Mesenteric fat pad (tissue), 1 donor: Measurements from ENCODE around the gene NUP50. TPM values are rescaled to one million over a fixed set of nuclear protein-coding genes. Genes with fewer than 3 reads are reported as not detected.

ENCODE experiments used
- DNase-seq: peaks from one replicate; pipeline ENCODE4 v3.0.0-alpha.2; 2020; ENCODE audit warnings: low spot score
- total RNA-seq: library from RNA; stranded (reverse); fragmentation: NEBNext Ultra II Directional; extraction: Animal tissue kit (Norgen Biotek cat#: 25700); gene quantifications from one replicate; pipeline ENCODE4 v1.2.1, GENCODE V29; 2021
- donor health status: DM: yes; HTN: yes; CAD: no.

NUP50 gene
- total RNA-seq, 1 donor from 2014 or later, result 58.0 TPM

DNA sequence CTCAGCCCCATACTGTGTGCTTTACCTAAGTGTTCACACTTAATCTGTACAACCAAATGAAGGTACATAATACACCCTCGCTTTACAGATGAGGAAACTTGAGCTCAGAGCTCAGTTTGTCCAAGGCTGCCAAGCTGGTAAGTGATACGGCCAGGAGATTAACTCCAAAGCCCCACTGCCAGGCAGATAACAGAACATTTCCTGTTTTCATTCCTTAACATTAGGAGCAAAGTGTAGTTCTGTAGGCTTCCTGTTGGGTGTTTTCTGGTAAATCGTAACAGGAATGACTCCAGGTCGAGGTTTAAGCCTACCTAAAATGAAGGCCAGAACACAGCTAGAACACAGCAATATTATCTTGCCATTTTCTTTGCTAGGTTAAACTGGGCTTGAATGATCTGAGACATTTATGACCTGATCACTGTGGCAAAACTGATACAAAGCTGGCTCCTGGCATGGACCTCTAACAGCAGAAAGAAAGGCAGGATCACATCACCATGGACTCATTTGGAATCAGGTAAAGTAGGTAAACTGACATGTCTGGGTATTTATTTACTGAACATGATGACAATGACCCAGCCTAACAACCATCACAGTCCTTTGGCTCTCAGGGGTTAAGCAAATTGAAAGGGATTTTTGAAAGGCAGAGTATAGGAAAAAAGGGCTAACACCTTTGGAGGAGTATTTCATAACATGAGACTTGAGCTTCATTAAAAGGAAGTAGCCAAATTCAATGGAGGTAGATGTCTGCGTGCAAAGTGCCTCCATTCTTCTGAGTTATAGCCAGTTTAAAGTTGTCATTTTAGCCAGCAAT, 3.9 kb upstream of the NUP50 start:
- no peak for DNase-seq

DNA sequence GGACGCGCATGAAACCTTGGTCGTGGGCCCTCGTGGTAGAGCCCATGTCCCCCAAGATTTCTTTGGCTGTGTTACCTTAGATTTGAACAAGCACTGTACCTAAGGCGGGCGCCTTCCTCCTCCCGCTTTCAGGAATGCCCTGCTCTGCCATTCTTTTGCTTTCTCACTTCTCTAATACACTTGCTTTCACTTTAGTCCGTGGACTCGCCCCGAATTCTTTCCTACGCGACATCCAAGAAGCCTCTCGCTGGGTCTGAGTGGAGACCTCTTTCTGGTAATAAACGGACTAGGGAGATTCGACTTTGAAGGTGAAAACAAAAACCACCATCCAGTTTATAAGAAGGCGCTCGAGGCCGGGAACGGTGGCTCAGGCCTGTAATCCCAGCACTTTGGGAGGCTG, 1.2 kb upstream of the NUP50 start:
- no peak for DNase-seq

DNA sequence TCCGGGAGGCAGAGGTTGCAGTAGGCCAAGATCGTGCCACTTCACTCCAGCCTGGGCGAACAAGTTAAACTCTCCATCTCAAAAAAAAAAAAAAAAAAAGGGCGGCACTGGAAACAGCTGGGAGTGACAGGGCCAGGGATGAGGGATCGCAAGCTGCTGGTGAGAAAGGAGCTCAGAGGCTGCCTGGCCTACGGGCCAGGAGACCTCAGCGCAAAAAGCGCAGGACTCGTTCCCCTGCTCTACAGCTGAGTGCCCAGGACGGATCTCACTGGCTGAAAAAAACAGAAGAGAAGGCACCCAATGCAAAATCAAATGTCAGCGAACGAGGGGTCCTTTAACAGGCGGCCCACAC, 650 bp upstream of the NUP50 start:
- no peak for DNase-seq

DNA sequence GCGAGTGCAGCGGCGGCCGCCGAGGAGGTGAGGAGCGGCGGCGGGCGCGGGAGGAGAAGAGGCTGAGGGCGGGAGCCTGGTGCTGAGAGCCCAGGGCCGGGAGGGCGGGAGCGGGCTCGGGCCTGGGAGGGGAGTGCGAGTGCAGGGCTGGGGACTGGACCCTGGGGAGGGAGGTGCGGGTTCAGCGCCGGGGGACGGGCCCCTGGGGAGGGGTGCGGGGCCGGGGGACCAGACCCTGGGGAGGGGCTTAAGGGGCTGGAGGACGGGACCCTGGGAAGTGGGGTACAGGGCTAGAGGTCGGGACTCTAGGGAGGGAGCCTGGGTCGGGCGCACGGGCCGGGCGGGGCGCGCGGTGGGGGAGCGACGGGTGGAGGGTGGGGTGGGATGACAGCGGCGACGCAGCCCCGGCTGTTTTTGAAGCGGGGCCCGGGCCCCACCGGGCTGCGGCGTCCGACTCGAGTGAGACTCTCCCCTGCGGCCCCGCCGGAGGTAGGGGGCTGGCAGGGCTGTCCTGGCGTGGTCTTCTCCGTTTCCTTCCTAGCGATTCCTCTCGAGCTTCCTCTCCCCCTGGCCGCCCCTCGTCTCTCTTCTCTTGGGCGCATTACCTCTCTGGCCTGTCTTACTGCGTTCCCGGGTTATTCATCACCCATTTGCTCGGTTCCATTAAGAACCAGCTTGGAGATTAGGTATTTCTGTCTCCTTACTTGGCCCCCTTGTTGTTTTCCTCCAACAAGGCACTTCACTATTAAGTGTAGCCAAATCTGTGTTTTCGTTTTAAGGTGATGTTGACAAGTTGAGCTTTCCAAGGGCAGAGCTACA, 754 bp downstream of the NUP50 start:
- DNase-seq, result peak; percentile 90

DNA sequence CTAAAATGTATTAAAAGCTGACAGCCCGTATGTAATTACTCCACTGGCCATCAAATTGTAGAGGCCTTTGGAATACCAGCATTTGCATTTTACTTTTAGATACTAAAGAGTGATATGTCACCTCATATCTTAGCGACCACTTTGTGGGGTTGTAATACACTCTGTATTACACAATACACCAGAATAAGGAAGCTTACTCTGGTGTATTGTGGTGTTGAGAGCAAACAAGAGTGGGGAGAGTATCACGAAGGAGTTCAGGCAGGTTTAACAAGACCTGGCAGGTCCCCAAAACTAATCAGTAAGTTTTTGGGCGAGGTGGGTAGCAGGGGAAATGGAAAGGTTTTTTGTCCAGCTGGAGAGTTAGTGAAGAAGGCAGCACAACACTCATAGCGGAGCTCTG, 3.2 kb downstream of the NUP50 start:
- no peak for DNase-seq

DNA sequence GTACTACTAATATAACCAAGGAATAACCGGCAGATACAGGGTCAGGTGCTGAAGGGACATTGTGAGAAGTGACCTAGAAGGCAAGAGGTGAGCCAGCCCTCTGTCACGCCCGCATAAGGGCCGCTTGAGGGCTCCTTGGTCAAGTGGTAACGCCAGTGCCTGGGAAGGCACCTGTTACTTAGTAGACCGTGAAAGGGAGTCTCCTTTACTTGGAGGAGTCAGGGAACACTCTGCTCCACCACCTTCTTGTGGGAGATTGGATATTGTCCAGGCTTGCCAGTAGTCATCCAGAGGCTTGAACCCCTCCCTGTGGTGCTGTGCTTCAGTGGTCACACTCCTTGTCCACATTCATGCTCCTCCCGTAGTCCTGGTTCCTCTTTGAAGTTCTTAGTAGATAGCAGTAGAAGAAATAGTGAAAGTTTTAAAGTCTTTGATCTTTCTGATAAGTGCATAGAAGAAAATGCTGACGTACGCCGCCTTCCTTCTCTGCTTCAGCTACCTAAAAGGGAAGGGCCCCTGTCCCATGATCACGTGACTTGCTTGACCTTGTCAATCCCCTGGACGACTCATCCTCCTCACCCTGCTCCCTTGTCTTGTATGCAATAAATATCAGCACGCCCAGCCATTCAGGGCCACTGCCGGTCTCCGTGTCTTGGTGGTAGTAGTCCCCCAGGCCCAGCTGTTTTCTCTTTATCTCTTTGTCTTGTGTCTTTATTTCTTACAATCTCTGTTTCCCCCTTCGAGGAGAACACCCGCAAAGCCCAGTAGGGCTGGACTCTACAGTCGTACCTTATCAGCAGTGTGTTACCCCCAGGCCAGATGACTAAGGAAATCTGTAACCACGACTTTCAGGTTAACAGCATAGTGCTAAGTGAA, 6.1 kb downstream of the NUP50 start:
- DNase-seq, result no peak

DNA sequence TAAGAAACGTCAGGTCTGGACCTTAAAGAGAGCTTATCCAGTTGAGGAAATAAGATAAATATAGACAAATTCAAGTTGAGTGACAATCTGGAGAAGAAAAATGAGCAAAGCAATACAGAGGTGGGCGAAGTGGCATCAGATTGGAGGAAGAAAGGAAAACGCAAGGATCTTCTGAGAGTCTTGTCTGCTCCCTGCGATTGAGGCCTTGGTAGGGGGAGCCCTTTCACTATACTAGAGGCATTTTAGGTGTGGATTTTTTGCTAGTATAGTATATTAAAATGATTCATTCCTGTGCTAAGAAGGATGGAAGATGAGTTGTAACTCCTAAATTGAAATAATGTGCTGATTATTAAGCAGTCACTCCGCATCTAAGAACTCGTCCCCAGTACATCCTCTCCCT, 8.1 kb downstream of the NUP50 start:
- no peak for DNase-seq

DNA sequence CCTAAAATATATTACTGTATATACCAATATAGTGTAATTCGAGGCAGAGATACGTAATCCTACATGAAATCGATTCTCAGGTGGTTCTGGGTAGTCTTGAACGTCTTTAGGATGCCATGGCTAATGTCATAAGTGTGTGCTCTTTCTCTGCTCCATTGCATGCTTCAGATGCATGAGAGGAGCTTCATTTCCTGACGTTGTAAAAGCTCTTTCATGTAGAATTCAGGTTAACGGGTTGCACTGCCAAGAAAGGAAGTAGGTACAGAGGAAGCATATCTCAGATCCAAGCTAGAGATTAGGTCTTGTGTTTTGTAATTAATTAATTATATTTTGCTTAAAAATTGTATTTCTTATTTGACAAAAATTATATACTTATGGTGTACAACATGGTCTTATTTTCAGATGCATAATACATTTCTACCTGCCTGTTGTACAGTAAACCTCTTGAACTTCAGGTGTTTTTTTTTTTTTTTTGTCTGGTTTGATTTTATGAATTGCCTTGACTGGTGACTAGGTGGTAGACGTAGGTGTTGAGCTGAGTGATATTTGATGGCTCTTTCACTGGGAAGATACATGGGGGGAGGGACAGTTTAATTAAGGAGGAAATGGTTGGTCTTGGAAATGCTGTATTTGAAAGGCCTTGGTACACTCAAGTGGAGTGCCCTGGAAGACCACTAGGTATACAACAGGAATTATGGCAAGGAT, 9.3 kb downstream of the NUP50 start:
- DNase-seq, result no peak

DNA sequence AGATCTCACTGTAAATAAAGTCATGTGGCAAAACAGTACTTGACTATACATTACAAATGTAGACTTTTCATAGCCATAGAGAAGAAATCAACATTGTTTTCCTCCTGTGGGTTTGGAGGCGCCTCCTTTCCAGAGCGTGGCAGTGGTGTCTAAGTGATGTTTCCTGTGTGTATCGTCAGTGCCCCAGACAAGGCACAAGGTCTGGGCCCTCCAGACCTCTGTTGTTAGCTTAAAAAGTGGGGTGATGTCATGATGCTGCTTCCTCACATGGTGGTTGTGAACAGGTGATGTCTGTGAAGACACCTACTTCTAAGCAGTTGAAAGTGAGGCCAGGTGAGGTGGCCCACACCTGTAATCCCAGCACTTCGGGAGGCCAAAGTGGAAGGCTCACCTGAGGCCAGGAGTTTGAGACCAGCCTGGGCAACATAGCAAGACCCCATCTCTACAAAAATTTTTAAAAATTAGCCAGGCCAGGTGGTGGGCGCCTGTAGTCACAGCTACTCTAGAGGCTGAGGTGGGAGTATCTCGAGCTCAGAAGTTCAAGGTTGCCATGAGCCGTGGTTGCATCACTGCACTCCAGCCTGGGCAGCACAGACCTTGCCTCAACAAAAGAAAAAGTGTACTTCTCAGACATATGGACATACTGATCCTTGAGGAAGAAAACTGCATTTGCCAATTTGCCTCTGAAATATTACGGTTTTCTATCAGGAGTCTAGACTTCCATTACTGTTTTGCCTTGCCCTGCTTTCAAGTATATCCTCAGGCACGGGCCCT, 15.7 kb downstream of the NUP50 start:
- no peak for DNase-seq

DNA sequence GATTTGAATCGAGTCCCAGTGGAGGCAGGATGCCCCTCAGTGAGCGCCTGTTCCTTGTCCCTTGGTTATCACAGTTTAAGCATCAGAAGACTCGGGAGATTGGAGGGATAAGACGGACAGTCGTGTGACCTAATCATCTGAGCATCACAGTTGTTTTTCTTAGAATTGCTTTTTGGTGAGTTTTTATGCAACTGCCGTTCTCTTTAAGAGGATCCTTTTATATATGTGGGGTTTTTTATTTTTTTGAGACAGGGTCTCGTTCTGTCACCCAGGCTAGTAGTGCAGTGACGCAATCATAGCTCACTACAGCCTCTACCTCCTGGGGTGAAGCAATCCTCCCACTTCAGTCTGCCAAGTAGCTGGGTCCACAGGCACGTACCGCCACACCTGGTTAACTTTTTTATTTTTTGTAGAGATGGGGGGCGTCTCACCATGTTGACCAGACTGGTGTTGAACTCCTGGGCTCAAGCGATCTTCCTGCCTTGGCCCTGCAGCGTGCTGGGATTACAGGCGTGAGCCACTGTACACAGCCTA, 16.5 kb downstream of the NUP50 start:
- no peak for DNase-seq

DNA sequence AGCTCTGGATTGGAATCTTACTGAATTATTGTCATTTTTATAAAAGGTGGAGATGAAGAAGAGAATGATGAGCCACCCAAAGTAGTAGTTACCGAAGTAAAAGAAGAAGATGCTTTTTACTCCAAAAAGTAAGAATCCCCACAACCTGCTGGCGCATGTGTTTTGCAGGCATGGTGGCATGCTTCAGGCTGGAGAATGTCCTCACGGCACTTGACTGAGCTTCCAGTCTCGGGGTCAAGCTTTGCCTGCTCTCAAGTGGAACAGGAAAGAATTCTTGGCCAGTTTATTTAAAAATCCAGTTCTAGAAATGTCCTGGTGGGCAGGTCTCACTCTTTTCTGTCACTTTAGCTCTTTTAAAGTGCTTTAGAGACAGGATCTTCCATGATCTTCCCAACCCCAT, 17.5 kb downstream of the NUP50 start:
- no peak for DNase-seq

DNA sequence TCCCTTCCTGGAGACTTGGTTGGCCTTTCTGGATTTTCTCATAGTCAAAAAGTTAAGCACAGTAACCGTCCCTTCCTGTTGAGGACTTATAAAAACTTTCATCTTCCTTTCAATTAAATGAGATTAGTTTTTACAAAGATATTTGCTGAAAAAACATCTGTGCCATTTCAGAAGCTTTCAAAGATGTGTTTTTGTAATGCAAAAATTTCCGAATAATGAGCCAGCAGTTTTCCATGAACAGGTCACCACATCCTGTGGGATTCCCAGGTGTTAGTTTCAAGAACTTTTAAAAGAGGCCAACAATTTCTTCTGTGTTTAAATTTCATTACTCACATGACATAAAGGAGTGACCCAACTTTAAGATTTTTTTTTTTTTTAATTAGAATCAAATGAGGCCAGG, 18.0 kb downstream of the NUP50 start:
- no peak for DNase-seq

DNA sequence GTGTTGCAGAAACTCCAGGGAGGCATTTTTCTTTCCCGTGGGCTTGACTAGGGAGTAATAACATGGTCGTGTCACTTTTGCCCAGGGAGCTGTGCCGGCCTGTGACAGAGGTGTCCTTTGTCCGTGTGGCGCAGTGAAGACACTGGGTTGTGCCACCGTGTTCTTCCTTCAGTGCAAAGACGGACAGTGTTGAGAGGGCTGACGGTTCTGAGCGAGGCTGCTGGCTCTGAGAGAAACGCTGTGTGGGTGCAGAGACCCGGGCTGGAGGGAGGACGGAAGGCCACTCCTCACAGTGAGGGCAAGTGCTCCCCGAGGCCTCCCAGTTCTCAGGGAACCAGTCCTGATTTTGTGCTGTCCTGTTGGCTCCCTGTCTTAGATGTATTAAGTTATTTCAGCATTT, 20.2 kb downstream of the NUP50 start:
- DNase-seq, result no peak

DNA sequence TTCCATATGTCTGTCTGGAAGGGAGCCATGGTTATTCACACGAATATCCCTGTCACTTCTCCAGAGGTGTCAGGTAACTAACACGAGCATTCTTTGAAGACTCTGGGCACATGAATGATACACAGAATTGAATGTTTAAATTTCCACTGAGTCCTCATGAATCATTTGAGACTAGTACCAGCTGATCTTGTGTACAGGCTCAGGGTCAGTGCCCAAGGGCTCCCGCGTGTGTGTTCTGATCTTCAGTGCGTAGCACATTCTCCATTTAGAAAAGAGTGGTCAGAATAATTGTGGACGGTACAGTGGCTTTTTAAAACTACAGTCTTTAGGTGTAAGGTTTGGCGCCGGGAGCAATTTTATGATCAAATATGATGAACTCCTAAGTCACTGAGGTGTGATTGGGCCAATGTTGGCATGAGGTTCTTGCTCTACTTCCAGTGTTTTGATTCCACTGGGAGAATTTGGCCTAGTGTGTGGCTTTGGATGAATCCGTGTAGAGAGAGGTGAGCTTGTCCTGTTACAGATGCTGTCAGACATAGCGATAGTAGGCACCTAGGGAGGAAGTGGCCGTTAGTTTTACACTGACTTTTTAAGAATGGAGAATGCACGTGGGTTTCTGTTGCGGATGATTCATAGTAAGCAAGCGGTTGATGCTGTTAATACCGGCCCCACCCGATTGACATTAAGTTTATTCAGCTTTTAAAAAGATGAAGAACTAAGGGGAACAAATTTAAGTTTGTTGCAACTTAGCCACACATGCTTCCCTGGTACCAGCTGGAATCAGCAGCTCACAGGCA, 22.2 kb downstream of the NUP50 start:
- DNase-seq, result no peak

DNA sequence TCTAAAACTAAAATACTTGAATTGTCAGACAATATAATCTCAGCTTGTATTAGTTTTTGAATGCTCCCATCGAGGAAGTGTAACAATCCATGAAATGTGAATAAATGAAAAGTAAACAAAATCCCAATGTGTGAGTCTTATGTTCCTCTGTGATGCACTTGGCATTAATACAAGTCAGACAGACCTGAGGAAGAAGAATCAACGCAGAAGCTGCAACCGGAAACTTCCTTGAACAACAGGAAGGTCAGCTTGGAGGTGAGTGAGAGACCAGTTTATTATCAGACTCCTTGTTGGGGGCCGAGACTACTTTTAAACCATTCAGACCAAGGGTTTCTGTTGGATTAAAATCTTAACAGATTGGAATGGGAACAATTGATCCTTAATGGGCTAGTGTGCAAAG, 24.2 kb downstream of the NUP50 start:
- DNase-seq, result no peak

DNA sequence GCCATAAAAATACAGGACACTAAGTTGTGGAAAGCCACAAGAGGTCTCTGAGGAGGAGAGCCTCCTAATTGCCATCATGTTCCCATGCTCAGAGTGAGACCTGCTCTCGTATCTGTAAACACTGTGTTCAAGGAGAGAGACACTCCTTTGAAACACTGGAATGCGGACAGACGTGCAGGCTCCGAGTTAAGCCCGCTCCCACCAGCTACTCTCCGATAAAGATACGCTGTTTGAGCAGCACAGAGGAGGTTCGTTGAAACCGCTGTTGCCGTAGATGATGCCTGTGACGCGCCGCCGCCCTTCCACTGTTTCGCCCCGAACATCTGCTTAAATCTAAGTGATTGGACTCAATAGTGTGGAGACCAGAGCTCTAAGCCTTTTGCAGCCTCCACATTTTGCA, 25.1 kb downstream of the NUP50 start:
- no peak for DNase-seq

DNA sequence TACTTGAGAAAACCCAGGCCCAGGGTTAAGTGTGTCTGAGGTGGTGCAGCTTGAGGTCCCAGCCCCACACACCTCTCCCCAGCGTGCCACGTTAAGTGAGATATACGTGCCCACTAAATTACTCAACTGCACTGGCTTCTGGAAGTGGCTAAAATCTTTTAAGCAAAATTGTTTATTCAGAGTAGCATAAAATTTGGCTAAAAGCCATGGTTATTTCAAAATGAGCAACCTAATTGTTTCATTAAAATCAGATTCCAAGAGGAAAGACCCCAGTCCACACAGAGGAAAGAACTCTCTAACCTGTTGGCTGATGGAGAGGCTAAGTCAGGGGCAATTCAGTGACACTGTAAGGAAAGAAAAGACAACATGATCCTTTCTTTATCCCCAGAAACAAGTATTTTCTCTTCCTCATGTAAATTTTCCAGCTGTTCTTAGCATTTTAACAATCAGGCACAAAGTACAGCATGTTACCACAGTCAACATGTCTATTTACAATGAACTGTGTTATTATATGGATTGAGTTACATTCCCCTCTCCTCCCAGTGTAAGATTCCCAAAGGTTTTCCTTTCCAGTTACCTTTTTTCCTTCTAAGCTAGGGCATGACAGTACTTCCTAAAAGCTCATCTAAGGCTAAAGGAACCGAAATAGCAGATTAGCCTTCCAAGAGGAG, 26.6 kb downstream of the NUP50 start:
- no peak for DNase-seq

DNA sequence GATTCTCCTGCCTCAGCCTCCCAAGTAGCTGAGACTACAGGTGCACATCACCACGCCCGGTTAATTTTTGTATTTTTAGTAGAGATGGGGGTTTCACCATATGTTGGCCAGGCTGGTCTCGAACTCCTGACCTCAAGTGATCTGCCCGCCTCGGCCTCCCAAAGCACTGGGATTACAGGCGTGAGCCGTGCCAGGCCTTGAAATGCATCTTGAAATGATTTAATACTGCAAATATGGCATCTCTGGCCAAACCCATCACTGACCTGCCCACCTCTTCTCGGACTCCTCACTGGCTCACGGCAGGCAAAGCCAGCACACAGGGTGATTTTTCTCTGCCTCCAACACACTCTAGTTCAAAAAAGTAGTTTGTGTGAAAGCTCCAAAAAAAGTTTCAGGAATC, 28.0 kb downstream of the NUP50 start:
- DNase-seq, result peak; percentile 83

DNA sequence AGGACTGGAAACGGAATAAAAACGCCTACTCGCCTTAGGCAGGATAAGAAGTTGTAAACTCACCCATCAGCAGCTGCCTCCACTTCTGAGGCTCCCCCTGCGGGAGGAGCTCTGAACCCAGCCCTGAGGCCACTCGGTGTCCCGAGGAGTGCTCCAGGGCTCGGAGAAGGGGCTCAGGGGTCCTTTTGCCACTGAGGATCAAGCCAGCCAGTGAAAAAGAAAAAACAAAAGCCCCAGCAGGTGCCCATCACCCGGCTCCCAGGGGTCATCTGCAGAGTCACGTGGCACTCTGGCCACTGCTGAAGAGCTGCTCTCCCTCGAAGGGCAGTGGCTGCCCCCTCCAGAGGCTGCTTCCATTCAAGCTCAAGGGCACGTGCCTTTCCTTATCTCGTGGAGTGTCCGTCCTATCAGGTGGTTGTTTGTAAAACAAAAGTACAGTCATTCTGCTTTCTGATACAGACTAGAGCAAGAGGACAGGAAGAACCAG, 29.0 kb downstream of the NUP50 start:
- DNase-seq, result no peak
